Measurements from ENCODE around the gene AP3B2. TPM values are rescaled to one million over a fixed set of nuclear protein-coding genes. Genes with fewer than 3 reads are reported as not detected.
"Not testable (repeated sequence)": the region's sequence is repeated elsewhere in the genome, so short reads cannot be mapped to it uniquely, and the experiment has no call there.

The AP3B2 gene
- total RNA-seq, 2 experiments from 2014 or later, result 0.08 TPM; not detected in 1

DNA sequence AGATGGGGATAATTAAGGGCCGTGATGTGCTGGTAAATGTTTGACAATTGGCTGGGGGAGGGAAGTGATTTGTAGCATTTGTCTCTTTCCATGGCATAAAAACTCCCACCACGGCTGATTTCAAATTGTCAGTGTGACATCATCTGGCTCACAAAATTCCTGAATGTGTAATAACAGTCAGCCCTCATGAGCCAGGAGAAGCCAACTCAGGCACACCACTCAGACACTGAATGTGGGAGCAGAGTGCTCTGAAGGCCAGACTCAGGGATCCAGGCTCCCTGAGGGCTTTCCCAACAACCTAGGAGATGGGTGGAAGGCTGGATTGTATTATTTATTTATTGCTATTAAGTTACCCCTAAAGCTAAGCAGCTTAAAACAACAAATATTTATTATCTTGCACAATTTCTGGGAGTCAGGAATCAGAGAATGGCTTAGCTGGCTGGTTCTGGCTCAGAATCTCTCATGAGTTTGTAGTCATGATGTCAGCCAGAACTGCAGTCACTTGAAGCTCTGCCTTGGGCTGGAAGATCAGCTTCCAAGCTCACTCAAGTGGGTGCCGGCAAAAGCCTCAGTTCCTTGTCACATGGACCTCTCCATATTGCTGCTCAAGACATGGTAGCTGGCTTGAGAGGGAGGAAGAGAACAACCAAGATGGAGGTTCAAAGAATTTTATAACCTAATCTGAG is 56.0 kb downstream of the AP3B2 start:
- no peak overlapping the region for H3K4me3 Mint-ChIP-seq
- no peaks in the 10 kb centered on the region for H3K9me3 Mint-ChIP-seq
- CTCF ChIA-PET, result no interaction called here
- peaks cover 26% of the 10 kb centered on the region for H3K27me3 Mint-ChIP-seq
- H3K27ac Mint-ChIP-seq, result no peak overlapping the region
- no peaks in the 10 kb centered on the region for H3K36me3 Mint-ChIP-seq (ENCODE audit: low read depth)
- DNase-seq, result no peak
- POLR2A ChIA-PET, result no interaction called here
- H3K4me1 Mint-ChIP-seq, result no peaks in the 10 kb centered on the region

DNA sequence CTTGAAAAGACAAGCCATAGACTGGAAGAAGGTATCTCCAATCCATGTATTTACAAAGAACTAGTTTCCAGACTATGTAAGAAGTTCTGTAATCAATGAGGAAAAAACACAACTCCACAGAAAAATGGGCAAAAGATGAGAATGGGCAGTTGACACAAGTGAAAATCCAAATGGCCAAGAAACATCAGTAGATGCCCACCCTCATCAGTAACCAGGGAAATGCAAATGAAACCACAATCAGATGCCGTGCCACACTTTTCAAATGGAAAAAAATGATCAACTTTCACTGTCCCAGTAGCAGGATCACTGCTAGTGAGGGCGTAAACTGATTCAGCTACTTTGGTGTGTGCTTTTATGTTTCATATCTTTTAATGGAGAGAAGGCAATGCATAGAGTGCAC is 58.0 kb downstream of the AP3B2 start:
- Mint-ChIP-seq H3K4me3 (no peak overlapping the region), H3K27me3 (peaks cover 36% of the 10 kb centered on the region), H3K27ac (no peak overlapping the region), H3K4me1 (no peaks in the 10 kb centered on the region), H3K9me3 (no peaks in the 10 kb centered on the region), H3K36me3 (ENCODE audit: low read depth) (no peaks in the 10 kb centered on the region)
- no peak for DNase-seq
- ChIA-PET POLR2A (no interaction called here), CTCF (no interaction called here)

DNA sequence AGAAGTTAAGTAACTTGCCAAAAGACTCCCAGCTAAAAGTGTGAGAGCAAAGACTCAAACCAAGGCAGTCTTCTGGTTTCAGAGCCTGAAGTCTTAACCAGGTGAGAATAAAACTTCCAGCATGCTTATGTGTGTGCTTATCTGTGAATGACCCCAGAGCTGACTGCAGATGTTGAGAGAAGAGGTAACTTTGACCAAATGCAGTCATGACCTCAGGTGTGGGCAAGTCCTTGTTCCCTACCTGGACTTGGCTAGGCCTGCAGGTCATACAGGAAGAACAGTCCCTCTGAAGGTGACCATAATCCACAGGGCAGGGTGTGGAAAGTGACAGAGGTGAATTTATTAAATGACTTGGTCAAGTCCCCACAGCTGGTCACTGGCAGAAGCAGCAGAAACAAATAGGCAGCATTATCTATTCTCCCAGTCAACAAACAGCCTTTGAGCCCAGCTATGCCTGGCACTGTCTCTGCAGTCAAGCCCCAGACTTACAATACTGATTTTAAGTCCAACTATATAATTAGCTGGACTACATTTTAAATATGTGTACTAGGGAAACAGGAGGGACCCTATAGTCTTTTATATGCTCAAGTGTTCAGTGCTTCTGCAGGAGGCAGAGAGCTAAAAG is 59.5 kb downstream of the AP3B2 start:
- Mint-ChIP-seq H3K4me1 (peaks cover 3% of the 10 kb centered on the region), H3K9me3 (no peaks in the 10 kb centered on the region), H3K27ac (no peak overlapping the region), H3K27me3 (peaks cover 42% of the 10 kb centered on the region), H3K36me3 (ENCODE audit: low read depth) (peaks cover 2% of the 10 kb centered on the region), H3K4me3 (no peak overlapping the region)
- CTCF ChIA-PET, result interaction anchor here (0.6 kb wide), 1 partner anchor 863 kb away, joined by 3 read pairs; no protein-coding TSS in a partner anchor
- no peak for DNase-seq
- POLR2A ChIA-PET, result no interaction called here

DNA sequence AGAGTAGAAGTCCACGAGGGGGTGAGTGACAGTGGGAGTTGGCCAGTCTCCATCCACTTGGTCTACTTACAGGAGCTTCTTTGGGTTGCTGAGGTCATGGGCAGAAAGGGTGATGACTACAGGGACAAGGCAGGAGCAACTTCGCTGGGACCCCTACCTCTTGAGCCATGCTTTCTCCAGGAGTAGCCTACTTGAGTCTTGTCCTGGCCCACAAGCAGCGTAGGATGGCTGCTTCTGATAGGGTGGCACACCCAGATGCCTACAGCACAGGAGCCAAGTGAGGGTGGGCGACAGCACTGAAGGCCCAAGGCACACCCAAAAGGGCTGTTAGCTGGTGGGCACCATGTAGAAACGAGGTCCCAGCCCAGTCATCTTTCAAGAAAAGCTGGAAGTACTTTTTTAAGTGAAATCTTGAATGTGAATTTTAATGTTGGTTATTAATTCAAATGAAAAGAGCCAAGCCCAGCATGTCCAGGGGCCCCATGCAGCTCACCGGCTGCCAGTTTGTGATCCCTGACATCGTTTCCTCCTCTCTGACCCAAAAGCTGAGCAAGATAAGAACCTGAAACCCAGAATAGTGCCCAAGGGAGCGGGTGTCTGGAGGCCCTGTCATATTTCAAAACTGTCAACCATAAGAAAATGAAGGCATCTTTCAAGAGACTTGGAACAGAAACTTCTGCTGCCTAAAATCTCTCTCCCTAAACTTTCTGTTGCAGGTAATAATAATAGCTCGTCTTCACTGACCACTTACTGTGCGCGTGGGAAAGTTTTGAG is 60.3 kb downstream of the AP3B2 start:
- Mint-ChIP-seq H3K4me3 (no peak overlapping the region), H3K4me1 (peaks cover 3% of the 10 kb centered on the region), H3K9me3 (no peaks in the 10 kb centered on the region), H3K27ac (no peak overlapping the region), H3K36me3 (ENCODE audit: low read depth) (peaks cover 2% of the 10 kb centered on the region), H3K27me3 (peaks cover 49% of the 10 kb centered on the region)
- ChIA-PET POLR2A (no interaction called here), CTCF (no interaction called here)
- no peak for DNase-seq

DNA sequence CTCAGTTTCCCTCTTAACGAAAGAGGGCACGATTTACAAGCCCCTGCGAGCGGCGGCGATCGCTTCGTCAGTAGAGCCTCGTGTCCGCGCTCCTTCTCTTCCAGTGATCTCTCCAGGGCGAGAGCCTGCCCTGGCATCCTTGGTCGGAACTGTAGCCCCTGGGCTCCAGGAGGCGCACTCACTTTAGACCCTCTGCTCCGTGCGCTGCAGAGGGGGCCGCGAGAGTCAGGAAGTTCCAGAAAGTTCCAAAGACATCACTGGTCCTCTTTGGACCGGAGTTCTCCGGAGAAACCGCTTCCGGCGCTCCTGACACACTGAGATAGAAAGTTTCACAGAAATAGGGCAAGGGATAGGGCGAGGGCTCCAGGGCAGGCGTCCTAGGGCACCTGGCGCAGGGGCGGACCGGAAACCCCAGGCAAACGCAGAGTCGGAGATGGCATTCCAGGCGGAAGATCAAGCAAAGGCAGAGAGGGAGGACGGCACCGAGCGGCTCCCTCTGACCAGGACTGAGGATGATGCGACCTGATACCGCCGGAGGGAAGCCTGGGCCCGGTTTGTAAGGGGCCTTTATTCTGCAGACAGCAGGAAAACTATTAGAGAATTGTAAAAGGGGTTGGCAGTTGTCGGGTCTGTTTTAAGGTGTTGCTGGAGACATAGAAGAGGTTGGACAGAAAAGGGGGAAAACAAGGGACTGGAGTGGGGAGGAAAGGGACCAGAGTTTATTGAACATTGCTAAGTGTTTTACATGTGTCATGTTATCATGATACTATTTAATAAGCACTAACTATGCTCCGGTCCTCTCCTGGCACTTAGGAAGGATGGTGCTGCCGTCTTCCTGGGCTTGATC is 61.2 kb downstream of the AP3B2 start:
- POLR2A ChIA-PET, result no interaction called here
- CTCF ChIA-PET, result interaction anchor here (1.1 kb wide), 1 partner anchor 362 kb away, joined by 3 read pairs; no protein-coding TSS in a partner anchor
- Mint-ChIP-seq H3K9me3 (no peaks in the 10 kb centered on the region), H3K36me3 (ENCODE audit: low read depth) (peaks cover 2% of the 10 kb centered on the region), H3K27me3 (peaks cover 52% of the 10 kb centered on the region), H3K27ac (no peak overlapping the region), H3K4me3 (peak overlapping the region; percentile 27), H3K4me1 (peaks cover 3% of the 10 kb centered on the region)
- no peak for DNase-seq

DNA sequence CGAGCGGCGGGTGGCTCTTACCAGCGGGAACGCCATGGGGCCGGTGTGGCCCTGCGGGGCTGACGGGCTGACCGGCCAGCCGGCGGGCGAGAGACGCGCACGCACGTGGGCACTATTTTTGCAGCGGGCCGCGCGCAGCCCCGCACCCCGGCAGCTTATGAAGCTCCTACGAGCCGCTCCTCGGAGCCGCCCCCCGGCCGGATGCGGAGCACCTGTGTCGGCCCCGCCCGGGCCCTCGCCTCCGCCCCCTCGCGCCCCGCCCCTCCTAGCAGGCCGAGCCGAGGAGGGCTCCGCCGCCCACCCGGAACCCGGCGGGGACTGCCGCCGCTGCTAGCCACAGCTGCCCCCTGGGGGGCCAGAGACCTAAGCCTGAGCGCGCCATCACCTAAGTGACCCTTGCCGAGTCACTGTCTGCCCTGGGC is 61.8 kb downstream of the AP3B2 start:
- H3K27me3 Mint-ChIP-seq, result peaks cover 57% of the 10 kb centered on the region
- peaks cover 3% of the 10 kb centered on the region for H3K4me1 Mint-ChIP-seq
- H3K9me3 Mint-ChIP-seq, result no peaks in the 10 kb centered on the region
- peaks cover 2% of the 10 kb centered on the region for H3K36me3 Mint-ChIP-seq (ENCODE audit: low read depth)
- no peak overlapping the region for H3K4me3 Mint-ChIP-seq
- ChIA-PET CTCF (interaction anchor here (1.1 kb wide), 1 partner anchor 362 kb away, joined by 3 read pairs; no protein-coding TSS in a partner anchor), POLR2A (no interaction called here)
- DNase-seq, result peak; percentile 13
- no peak overlapping the region for H3K27ac Mint-ChIP-seq

DNA sequence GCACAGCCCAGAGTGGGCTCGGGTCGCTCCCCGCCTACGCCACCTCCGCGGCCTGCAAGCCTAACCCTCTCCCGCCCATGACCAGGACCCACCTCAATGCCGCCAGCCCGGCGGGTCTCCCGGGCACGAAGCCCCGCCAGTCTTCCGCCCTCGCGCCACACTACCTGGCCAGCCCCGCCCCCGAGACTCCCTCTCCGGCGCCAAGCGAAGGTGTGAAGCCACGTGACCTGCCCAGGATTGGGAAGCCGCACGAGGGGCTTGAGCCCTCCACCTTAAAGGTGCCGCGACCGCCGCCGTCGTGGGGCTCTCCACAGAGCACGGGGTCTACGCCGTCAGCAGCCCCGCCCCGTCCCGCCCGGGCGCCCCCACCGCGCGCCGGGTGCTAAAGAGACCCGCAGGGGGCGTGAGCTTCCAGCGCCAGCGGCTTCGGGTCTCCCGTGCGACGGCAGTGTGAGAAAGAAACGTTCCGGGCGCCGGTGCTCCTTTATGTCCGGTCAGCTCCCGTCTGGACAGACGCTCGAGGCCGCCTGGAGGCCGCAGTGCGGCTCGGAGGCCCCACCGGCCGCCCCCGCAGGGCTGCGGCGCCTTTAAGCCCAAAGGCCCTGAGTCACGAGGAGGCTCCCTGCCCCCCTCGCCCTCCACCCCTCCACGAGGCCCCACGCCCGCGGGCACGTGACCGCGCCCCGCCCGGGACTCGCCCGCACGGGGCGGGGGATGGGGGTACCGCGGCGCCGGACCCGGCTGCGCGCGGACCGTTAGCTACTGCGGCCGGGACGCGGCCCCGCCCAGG is 62.4 kb downstream of the AP3B2 start, which contains the start of gene CPEB1:
TSS of gene CPEB1 (minus strand) at position 319 of the 790 bp plus-strand sequence. CDS start 18,904 bp downstream, outside the sequence.
- CTCF ChIA-PET, result interaction anchor here (1.1 kb wide), 1 partner anchor 363 kb away, joined by 3 read pairs; no protein-coding TSS in a partner anchor
- H3K27ac Mint-ChIP-seq, result no peak within 1 kb of the TSS
- H3K4me3 Mint-ChIP-seq, result peak within 1 kb of the TSS; percentile 57

DNA sequence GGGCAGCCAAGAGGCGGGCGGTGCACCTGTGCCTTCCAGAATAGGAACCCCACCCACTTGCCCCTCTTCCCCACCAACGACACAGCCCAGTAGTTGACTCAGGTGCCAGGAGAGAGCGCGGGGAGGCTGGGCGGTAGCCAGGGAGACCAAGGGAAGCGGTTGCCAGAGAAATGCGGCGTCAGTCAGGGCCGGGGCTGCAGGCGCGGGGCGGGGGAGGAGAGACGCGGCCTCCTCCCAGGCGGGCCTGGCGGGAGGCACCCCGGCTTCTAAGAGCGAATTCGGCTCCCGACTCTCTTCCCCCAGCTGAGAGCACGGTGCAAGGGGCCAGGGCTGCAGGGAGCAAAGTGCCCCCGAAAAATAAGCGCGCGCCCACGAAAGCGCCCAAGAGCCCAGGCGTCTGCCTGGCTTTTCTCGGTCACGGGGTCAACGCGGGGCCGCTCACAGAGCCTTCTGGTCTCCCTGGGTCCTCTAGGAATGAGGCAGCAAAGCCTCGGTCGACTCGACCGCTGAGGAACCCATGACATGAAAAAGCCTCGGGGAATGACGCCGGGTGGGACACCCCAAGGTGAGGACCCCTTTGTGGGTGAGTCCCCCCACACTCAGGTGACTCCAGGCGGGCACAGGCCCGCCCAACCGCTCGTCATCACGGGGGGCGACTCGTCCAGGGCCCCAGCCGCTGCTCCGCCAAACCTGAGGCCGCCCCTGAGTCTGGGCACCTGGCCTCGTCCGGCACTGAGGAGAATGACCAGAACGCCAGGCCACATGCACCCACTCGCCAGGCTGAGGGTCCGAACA is 63.2 kb downstream of the AP3B2 start:
- Mint-ChIP-seq H3K36me3 (ENCODE audit: low read depth) (peaks cover 2% of the 10 kb centered on the region), H3K9me3 (no peaks in the 10 kb centered on the region), H3K4me3 (peak overlapping the region; percentile 57), H3K27ac (peak overlapping the region; percentile 64), H3K27me3 (peaks cover 60% of the 10 kb centered on the region), H3K4me1 (peaks cover 3% of the 10 kb centered on the region)
- DNase-seq, result no peak
- ChIA-PET CTCF (no interaction called here), POLR2A (no interaction called here)

More for the DNA sequence above, 62.4 kb downstream of the AP3B2 start, which contains the start of gene CPEB1:
- POLR2A ChIA-PET, result no interaction called here
- Mint-ChIP-seq H3K27me3 (peaks cover 57% of the 10 kb centered on the region), H3K9me3 (no peaks in the 10 kb centered on the region), H3K36me3 (ENCODE audit: low read depth) (peaks cover 2% of the 10 kb centered on the region), H3K4me1 (peaks cover 3% of the 10 kb centered on the region)
- no peak for DNase-seq

DNA sequence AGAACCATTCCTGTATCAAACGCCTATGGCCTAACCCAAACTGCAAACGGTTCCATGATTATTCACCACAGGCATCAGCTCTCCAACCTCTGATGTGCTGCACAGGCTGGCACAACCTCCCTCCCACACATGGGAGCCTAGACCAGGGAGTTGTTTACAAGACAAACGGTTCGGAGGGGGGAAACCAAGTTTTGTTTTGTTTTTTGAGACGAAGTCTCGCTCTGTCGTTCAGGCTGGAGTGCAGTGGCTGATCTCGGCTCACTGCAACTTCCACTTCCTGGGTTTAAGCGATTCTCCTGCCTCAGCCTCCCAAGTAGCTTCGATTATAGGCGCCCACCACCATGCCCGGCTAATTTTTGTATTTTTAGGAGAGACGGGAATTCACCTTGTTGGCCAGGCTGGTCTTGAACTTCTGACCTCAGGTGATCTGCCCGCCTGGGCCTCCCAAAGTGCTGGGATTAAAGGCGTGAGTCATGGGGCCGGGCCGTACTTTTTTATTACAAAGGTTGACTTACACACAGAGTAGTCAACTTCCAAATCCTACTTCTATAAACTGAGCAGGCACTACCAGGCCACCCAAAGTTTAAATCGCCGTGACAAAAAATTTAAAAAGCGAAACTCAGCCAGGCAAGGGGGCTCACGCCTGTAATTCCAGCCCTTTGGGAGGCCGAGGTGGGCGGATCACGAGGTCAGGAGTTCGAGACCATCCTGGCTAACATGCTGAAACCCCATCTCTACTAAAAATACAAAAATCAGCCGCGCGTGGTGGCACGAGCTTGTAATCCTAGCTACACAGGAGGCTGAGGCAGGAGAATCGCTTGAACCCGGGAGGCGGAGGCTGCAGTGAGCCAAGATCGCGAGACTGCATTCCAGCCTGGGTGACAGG is 64.5 kb downstream of the AP3B2 start:
- H3K27me3 Mint-ChIP-seq, result peaks cover 71% of the 10 kb centered on the region
- H3K9me3 Mint-ChIP-seq; CTCF ChIA-PET; H3K4me1 Mint-ChIP-seq; DNase-seq; H3K27ac Mint-ChIP-seq; POLR2A ChIA-PET; H3K4me3 Mint-ChIP-seq; H3K36me3 Mint-ChIP-seq (ENCODE audit: low read depth): not testable (repeated sequence)

DNA sequence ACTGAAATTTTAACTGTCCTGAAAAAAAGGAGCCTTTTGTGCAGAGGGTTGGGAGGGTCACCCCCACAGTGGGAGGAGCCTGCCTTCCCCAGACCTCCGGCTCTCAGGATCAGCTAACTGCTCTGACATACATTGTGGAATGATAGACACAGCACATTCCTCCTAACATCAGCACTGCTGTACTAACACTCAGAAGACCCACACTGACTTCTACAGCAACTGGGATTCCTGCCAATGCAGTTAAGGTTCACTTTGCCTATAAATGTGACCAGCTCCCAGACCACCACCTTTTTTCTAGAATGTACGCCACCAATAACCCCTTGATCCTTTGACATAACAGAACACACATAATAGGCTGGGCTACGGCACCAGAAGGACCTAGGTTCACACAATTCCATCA is 65.7 kb downstream of the AP3B2 start:
- Mint-ChIP-seq H3K36me3 (ENCODE audit: low read depth) (peaks cover 2% of the 10 kb centered on the region), H3K27me3 (peaks cover 73% of the 10 kb centered on the region), H3K9me3 (no peaks in the 10 kb centered on the region), H3K4me1 (peaks cover 3% of the 10 kb centered on the region), H3K4me3 (no peak overlapping the region), H3K27ac (no peak overlapping the region)
- no peak for DNase-seq
- ChIA-PET CTCF (no interaction called here), POLR2A (no interaction called here)

DNA sequence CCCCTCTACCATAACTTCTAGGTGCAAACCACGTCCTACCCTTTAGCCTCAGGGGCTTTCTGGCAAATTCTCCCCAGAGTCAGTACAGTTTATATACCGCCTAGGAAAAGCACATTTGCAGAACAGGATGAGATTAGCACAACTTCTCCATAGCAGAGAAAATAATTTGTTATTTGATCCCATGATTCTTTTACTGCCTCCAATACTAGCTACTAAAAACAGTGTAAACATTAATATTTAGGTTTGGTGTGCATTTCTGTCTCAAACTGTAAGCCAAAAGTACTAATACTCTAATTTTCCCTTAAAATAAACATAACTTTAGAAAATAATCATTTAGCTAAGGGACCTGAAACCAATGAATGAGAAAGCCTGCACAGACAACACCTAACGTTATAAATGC is 67.0 kb downstream of the AP3B2 start:
- H3K27me3 Mint-ChIP-seq, result peaks cover 67% of the 10 kb centered on the region
- H3K36me3 Mint-ChIP-seq (ENCODE audit: low read depth), result peaks cover 2% of the 10 kb centered on the region
- CTCF ChIA-PET, result no interaction called here
- H3K27ac Mint-ChIP-seq, result no peak overlapping the region
- H3K4me1 Mint-ChIP-seq, result peaks cover 3% of the 10 kb centered on the region
- H3K9me3 Mint-ChIP-seq, result no peaks in the 10 kb centered on the region
- POLR2A ChIA-PET, result no interaction called here
- no peak overlapping the region for H3K4me3 Mint-ChIP-seq
- DNase-seq, result no peak

Data from activated CD4-positive, alpha-beta T cell treated with anti-CD3 and anti-CD28 coated beads, Interleukin-2, amount 10 ng/mL, durations not matched to agents 7 days and 5 days (primary cell).